Mucosa of descending colon (tissue), 3 donors: ENCODE results near the gene BHMT. TPM values are rescaled to one million over a fixed set of nuclear protein-coding genes. Genes with fewer than 3 reads are reported as not detected.
"Not testable (repeated sequence)": the region's sequence is repeated elsewhere in the genome, so short reads cannot be mapped to it uniquely, and the experiment has no call there.

Source experiments
- ATAC-seq: fragments of 200-7000 bp; cut with Tn5 transposase; one replicate; pipeline ENCODE4 v1.9.1; 2020; ENCODE audit warnings: mild to moderate bottlenecking, moderate library complexity
- DNase-seq, 3 donors: peaks; one replicate each; pipeline ENCODE4 v3.0.0-alpha.2; 2020
- H3K36me3 ChIP-seq: fragments of 200-600 bp; one replicate; pipeline ENCODE4 v1.8.0; 2021; ENCODE audit warnings: low read depth, mild to moderate bottlenecking
- H3K4me1 ChIP-seq: fragments of 200-600 bp; one replicate; pipeline ENCODE4 v1.8.0; 2021; ENCODE audit warnings: low read depth, mild to moderate bottlenecking
- H3K4me3 ChIP-seq: fragments of 200-600 bp; one replicate; pipeline ENCODE4 v1.8.0; 2021; ENCODE audit warnings: mild to moderate bottlenecking
- H3K9me3 ChIP-seq: fragments of 200-600 bp; one replicate; pipeline ENCODE4 v1.8.0; 2021; ENCODE audit warnings: mild to moderate bottlenecking
- intact Hi-C, 2 donors: fragments of 100-400 bp; cut with DNase I in 1 of 2; cut with micrococcal nuclease in 1 of 2; formaldehyde crosslinking; loops; one replicate each; pipeline versions ENCODE4 v1.11.0 to v1.11.1; 2022; cut with DNase I, micrococcal nuclease
- total RNA-seq, 3 donors: library from RNA; stranded (reverse); fragmentation: NEBNext Ultra II Directional in 2 of 3; extraction: Animal tissue kit (Norgen Biotek cat#: 25700) in 2 of 3; gene quantifications; one replicate each; pipeline versions ENCODE4 v1.2.1 to v1.2.4, GENCODE V29; 2021 to 2023
- TF ChIP-seq, protein P1 (sequence below): fragments of 200-600 bp; IDR thresholded peaks from one replicate; pipeline ENCODE4 v1.8.0; 2022; ENCODE audit warnings: antibody characterized with exemption, mild to moderate bottlenecking
- donor health status: DM: no; HTN: no; CAD: no; lungs with moderate emphysema.
- donor health status: DM: no; HTN: no; CAD: no.
- donor health status: DM: no; HTN: yes; CAD: no.

The BHMT gene
- total RNA-seq, 3 donors from 2014 or later = 0.60 TPM; not detected in 2

DNA sequence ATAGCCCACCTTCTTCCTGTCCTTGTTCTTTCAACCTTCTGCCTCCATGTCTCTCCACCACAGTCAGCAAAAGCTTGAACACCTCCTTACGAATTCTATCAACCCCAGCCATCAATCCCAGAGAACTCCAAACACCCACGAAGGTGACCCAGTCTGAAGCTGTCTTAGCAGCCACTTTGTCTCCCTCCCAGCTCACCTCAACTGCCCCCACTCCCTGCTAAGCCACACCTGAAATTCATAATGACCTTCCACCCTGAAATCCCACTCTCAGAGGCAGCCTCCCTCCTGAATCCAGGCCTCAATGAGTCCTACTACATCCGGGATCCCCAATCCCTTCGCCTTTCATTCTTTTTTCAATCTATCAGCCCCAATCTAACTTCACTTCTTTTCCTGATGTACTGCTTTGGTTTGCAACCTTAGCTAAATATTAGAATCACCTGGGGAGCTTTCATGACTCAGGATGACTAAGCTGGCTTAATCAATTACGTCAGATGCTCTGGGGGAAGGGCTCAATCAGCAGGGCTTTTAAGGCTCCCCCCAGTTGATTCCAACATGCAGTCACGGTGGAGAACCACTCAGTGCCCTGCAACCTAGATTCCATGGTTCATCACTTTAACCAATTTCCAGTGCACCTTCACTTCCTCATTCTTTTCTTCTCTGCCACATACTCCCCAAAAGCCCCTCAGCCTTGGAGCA is 32.2 kb downstream of the BHMT start:
- TF ChIP-seq, protein P1, sequence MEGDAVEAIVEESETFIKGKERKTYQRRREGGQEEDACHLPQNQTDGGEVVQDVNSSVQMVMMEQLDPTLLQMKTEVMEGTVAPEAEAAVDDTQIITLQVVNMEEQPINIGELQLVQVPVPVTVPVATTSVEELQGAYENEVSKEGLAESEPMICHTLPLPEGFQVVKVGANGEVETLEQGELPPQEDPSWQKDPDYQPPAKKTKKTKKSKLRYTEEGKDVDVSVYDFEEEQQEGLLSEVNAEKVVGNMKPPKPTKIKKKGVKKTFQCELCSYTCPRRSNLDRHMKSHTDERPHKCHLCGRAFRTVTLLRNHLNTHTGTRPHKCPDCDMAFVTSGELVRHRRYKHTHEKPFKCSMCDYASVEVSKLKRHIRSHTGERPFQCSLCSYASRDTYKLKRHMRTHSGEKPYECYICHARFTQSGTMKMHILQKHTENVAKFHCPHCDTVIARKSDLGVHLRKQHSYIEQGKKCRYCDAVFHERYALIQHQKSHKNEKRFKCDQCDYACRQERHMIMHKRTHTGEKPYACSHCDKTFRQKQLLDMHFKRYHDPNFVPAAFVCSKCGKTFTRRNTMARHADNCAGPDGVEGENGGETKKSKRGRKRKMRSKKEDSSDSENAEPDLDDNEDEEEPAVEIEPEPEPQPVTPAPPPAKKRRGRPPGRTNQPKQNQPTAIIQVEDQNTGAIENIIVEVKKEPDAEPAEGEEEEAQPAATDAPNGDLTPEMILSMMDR = no peak
- Histone ChIP-seq H3K9me3 (no peaks in the 10 kb centered on the region), H3K4me3 (no peak overlapping the region), H3K4me1 (no peaks in the 10 kb centered on the region), H3K36me3 (no peaks in the 10 kb centered on the region)
- intact Hi-C loops = no loop called here
- ATAC-seq = no peak
- DNase-seq = no peak

DNA sequence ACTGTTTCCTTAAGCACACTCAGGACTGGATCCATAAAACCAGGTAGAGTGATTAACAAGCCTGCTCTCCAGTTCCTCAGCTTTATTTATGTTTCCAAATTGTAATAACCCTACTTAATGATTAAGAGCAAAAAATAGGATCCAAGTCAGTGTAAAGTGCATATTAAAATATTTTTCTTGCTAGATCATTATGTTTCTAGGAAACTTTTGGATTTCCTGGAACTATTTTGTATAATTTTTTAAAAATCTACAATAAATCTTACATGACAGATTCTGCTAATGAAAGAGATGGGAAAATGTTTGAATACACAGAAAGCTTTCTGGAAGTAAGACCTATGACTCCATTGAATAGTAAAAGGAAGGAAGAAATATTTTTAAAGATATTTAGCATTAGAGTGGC is 35.5 kb downstream of the BHMT start:
- intact Hi-C loops = no loop called here
- Histone ChIP-seq H3K4me1 (no peaks in the 10 kb centered on the region), H3K36me3 (no peaks in the 10 kb centered on the region), H3K9me3 (no peaks in the 10 kb centered on the region), H3K4me3 (no peak overlapping the region)
- DNase-seq (no peak), ATAC-seq (no peak)
- TF ChIP-seq, protein P1 = no peak

DNA sequence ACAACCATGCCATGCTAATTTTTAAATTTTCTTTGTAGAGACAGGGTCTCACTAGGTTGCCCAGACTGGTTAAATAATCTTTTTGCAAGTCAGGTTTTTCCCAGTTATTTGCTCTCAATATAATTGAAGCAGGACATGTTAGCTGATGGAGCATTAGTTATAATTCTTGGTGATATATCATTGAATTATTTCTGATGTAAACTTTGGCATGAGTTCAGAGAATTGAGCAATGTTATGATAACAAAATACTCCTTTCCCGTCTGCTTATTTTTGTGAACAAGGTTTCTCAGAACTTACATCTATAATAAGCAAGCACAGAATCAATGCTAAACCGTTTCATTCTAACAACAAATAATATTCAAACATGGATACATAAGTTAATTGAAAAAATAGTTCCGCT is 37.8 kb downstream of the BHMT start:
- DNase-seq = no peak
- Histone ChIP-seq H3K9me3 (no peaks in the 10 kb centered on the region), H3K4me1 (no peaks in the 10 kb centered on the region), H3K36me3 (no peaks in the 10 kb centered on the region), H3K4me3 (no peak overlapping the region)
- TF ChIP-seq, protein P1 = no peak
- ATAC-seq = no peak
- intact Hi-C loops = no loop called here

DNA sequence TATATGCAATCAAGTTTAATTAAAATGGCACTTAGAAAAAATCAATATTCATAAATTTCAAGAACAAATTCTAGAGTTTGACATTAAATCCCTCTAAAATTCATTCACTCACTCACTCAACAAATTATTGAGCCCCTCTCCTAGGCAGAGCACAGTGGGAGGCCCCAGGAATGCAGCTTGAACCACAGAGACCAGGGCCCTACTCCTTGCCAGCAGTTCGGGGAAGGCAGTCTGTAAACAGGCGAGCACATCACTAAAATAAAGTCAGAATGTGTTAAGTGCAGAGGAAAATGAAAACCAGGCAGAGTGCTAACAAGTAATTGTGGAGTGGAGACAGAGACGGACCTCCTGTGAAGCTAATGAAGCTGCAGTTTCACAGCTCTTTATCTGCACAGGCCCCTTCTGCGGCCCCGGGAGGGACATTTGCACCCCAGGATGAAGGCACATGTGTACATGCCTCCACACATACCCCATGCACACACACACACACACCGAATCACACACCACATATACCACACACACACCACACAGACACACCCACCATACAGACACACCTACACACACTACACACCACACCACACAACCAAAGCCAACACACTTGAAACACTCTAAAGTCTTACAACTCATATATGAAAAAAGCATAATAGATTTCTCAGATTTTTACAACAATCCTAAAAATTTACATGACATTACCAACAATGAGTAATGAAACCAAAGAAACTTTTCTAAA is 40.5 kb downstream of the BHMT start:
- no peak overlapping the region for H3K4me3 ChIP-seq
- intact Hi-C loops = no loop called here
- TF ChIP-seq, protein P1 = no peak
- H3K4me1 ChIP-seq = no peaks in the 10 kb centered on the region
- no peaks in the 10 kb centered on the region for H3K9me3 ChIP-seq
- DNase-seq (no peak), ATAC-seq (no peak)
- no peaks in the 10 kb centered on the region for H3K36me3 ChIP-seq

DNA sequence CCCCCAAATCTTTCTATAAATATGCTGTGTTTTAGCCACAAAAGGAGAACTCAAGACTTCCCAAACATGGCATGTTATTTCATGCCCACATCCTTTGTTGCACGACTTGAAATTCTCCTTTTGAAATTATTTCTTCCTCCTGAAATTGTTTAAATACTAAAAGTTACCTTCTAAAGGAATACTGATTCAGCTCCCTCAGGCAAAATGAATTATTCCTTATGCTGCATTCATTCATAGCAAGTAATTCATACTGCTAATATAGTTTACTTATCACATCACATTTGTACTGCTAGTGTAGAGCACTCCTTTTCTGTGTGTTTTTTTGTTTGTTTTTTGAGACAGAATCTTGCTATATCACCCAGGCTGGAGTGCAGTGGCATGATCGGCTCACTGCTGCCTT is 45.7 kb downstream of the BHMT start:
- ATAC-seq (no peak), DNase-seq (no peak)
- H3K9me3 ChIP-seq = no peaks in the 10 kb centered on the region
- TF ChIP-seq, protein P1 = no peak
- intact Hi-C loops = no loop called here
- no peak overlapping the region for H3K4me3 ChIP-seq
- no peaks in the 10 kb centered on the region for H3K4me1 ChIP-seq
- H3K36me3 ChIP-seq = no peaks in the 10 kb centered on the region

DNA sequence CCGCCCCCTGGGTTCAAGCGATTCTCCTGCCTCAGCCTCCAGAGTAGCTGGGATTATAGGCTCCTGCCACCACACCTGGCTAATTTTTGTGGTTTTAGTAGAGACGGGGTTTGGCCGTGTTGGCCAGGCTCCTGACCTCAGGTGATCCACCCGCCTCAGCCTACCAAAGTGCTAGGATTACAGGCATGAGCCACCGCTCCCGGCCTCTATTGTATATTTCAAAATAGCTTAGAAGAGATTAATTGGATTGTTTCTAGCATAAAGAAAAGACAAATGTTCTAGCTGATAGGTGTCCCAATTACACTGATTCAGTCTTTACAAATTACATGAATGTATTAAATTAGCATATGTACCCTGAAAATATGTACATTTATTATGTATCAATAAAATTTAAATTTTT is 50.0 kb downstream of the BHMT start:
- H3K4me3 ChIP-seq, ATAC-seq, H3K9me3 ChIP-seq, H3K36me3 ChIP-seq, intact Hi-C loops, H3K4me1 ChIP-seq, DNase-seq: not testable (repeated sequence)
